Hepatocyte (in vitro differentiated cells): Measurements from ENCODE around the gene E2F1.

ENCODE experiments used
- CTCF ChIP-seq: fragments of 200-600 bp; sonication (generic); IDR thresholded peaks from 2 replicates; pipeline ENCODE4 v1.5.1; 2016; ENCODE audit warnings: antibody characterized with exemption, mild to moderate bottlenecking; ENCODE audit not compliant: poor library complexity
- EZH2 ChIP-seq: fragments of 200-600 bp; sonication (generic); IDR thresholded peaks from 2 replicates; pipeline ENCODE4 v1.6.1; 2016; ENCODE audit warnings: antibody characterized with exemption, mild to moderate bottlenecking, borderline replicate concordance
- EZH2phosphoT487 ChIP-seq: fragments of 200-600 bp; sonication (generic); IDR thresholded peaks from one replicate; pipeline ENCODE4 v1.6.1; 2018; ENCODE audit warnings: antibody characterized with exemption, mild to moderate bottlenecking, low read depth, moderate library complexity; ENCODE audit not compliant: unreplicated experiment, severe bottlenecking

- no peak for TF ChIP-seq CTCF
- no peak for TF ChIP-seq EZH2
- TF ChIP-seq EZH2phosphoT487 = no peak
Measured at GRCh38 chr20:33681728-33682353, 4.3 kb downstream of the E2F1 start.
